ENCODE data around the gene RNF212B. TPM values are rescaled to one million over a fixed set of nuclear protein-coding genes. Genes with fewer than 3 reads are reported as not detected.

The RNF212B gene
- total RNA-seq, 6 experiments from 2014 or later = 0.49 TPM; not detected in 5

DNA sequence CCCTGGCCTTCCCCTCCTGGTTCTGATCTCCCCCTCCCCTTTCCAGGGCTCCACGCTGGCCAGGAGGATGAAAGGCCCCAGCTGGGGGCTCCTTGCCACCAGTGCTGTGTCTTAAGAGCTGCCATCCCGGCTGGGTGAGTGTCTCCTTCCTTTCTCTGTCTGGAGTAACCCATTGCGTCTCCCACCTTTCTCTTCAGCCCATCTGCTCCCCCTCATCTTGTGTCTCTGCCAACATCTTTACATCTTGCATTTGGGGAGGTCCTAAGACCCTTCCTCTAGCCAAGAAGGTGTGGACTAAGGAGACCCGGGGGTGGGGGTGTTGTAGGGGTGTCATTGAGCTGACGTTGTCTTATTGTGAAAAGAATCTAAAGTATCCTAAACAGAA lies 69.4 kb downstream of the RNF212B start:
- H3K36me3 ChIP-seq = peaks cover 0 to 15% (median 3%) of the 10 kb centered on the region in 4 donors
- no peak for ATAC-seq
- TF ChIP-seq, protein P1, sequence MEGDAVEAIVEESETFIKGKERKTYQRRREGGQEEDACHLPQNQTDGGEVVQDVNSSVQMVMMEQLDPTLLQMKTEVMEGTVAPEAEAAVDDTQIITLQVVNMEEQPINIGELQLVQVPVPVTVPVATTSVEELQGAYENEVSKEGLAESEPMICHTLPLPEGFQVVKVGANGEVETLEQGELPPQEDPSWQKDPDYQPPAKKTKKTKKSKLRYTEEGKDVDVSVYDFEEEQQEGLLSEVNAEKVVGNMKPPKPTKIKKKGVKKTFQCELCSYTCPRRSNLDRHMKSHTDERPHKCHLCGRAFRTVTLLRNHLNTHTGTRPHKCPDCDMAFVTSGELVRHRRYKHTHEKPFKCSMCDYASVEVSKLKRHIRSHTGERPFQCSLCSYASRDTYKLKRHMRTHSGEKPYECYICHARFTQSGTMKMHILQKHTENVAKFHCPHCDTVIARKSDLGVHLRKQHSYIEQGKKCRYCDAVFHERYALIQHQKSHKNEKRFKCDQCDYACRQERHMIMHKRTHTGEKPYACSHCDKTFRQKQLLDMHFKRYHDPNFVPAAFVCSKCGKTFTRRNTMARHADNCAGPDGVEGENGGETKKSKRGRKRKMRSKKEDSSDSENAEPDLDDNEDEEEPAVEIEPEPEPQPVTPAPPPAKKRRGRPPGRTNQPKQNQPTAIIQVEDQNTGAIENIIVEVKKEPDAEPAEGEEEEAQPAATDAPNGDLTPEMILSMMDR (IDR thresholded peaks at IDR 0.05) = no peak
- TF ChIP-seq POLR2A (IDR thresholded peaks at IDR 0.05) = no peak
- WGBS (ENCODE audit: insufficient coverage, low coverage, low lambda C conversion rate, missing lambda C conversion rate) = 3% methylated on average over 5 of the region's 5 CpGs
- intact Hi-C loops (cut with DNase I) = no loop called here
- no peak for DNase-seq
- H3K4me3 ChIP-seq = peak overlapping the region; percentile 82 to 87 (median 87)
- no peaks in the 10 kb centered on the region for H3K27me3 ChIP-seq
- peaks cover 0 to 20% (median 10%) of the 10 kb centered on the region in 4 donors for H3K4me1 ChIP-seq
- H3K9me3 ChIP-seq = no peaks in the 10 kb centered on the region
- peak overlapping the region; percentile 69 to 89 (median 88) for H3K27ac ChIP-seq

DNA sequence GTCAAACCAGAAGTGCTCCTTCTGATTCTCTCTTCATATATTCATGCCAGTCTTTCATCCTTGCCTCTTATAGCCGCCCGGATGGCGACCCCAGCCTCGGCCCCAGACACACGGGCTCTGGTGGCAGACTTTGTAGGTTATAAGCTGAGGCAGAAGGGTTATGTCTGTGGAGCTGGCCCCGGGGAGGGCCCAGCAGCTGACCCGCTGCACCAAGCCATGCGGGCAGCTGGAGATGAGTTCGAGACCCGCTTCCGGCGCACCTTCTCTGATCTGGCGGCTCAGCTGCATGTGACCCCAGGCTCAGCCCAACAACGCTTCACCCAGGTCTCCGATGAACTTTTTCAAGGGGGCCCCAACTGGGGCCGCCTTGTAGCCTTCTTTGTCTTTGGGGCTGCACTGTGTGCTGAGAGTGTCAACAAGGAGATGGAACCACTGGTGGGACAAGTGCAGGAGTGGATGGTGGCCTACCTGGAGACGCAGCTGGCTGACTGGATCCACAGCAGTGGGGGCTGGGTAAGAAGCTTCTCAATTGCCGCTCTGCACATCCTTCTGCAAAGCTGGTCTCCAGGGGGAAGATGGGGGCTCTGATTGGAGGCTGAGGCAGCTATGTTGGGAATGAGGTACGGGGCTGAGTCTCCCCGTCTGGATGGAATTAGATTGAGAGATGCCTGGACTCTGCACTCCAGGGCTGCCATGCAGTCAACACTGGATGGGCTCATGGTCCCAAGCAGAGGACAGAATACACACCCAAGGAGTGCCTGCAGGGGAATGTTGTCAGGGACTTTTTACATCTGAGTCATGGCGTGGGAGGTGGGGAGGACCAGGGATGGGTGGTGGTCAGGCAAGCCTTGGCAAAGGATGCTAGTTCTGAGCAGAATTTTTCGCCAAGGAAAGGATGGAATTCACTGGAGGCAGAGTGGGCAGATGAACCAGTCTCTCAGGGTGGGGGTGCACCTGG lies 70.2 kb downstream of the RNF212B start:
- Histone ChIP-seq H3K9me3 (no peaks in the 10 kb centered on the region), H3K27me3 (no peaks in the 10 kb centered on the region), H3K4me1 (peaks cover 0 to 20% (median 10%) of the 10 kb centered on the region in 4 donors), H3K4me3 (peak overlapping the region in 2 of 3 donors; percentile 87), H3K36me3 (peaks cover 0 to 15% (median 3%) of the 10 kb centered on the region in 4 donors), H3K27ac (peak overlapping the region in 1 of 3 donors; percentile 88)
- no peak for ATAC-seq
- DNase-seq = peak in 1 of 3 donors; percentile 44
- TF ChIP-seq POLR2A (IDR thresholded peaks at IDR 0.05) = no peak
- TF ChIP-seq, protein P1 (IDR thresholded peaks at IDR 0.05) = no peak
- intact Hi-C loops (cut with DNase I) = no loop called here
- WGBS (ENCODE audit: insufficient coverage, low coverage, low lambda C conversion rate, missing lambda C conversion rate) = 95% methylated on average over 13 of the region's 22 CpGs

DNA sequence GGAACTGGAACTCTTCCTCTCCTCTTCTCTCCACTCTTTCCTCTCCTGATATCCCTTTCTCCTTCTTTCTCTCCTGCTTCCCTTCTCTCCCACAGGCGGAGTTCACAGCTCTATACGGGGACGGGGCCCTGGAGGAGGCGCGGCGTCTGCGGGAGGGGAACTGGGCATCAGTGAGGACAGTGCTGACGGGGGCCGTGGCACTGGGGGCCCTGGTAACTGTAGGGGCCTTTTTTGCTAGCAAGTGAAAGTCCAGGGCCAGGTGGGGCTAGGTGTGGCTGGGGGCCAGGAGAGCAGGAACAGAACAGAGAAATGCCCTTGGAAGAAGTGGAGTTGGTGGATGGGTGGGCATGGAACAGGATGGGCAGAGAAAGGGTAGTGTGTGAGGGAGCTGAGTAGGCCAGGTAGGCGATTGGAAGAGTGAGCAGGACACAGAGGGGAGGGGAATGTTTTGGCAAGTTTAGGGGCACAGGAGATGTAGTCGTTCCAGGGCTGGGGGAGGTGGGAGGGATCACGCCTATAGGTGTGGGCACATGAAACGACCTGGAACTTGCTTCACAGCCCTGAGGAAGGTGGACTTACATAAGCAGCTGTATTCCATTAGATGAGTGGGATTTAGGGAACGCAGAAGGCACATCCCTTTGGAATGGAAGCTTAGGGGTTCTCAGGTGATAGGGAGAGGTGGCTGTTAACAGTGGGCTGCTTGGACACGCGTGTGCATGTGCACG lies 71.1 kb downstream of the RNF212B start:
- H3K9me3 ChIP-seq = no peaks in the 10 kb centered on the region
- H3K27ac ChIP-seq = no peak overlapping the region
- no peak overlapping the region for H3K4me3 ChIP-seq
- H3K27me3 ChIP-seq = no peaks in the 10 kb centered on the region
- intact Hi-C loops (cut with DNase I) = no loop called here
- peak in 1 of 3 donors; percentile 47 for DNase-seq
- WGBS (ENCODE audit: insufficient coverage, low coverage, low lambda C conversion rate, missing lambda C conversion rate) = 76% methylated on average over 6 of the region's 17 CpGs
- TF ChIP-seq POLR2A (IDR thresholded peaks at IDR 0.05) = no peak
- TF ChIP-seq, protein P1 (IDR thresholded peaks at IDR 0.05) = no peak
- peaks cover 0 to 20% (median 10%) of the 10 kb centered on the region in 4 donors for H3K4me1 ChIP-seq
- no peak for ATAC-seq
- H3K36me3 ChIP-seq = peaks cover 0 to 15% (median 3%) of the 10 kb centered on the region in 4 donors

DNA sequence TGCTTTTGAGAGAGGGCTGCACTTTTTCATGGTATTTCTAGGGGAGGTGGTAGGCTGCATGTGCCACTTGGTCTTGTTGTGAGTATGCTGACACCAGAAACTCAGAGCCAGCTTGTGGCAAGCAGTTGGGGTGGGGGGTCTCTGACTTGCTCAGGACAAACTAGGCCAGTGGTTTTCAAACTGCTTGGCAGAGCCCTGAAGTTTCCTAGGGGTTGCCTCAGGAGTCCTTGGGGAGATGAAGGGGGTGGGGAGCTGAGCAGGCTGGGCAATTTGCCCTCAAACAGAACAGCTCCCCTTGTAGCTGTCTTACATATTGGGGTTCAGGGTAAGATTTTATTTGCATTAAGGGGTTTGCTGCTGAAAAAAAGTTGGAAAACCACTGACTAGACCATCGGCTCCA lies 72.8 kb downstream of the RNF212B start:
- no peaks in the 10 kb centered on the region for H3K27me3 ChIP-seq
- DNase-seq = peak in 1 of 3 donors; percentile 31
- no peak overlapping the region for H3K4me3 ChIP-seq
- H3K27ac ChIP-seq = no peak overlapping the region
- WGBS (ENCODE audit: insufficient coverage, low coverage, low lambda C conversion rate, missing lambda C conversion rate) = no CpG with 5 or more reads among the region's 1 CpG
- intact Hi-C loops (cut with DNase I) = no loop called here
- TF ChIP-seq, protein P1 (IDR thresholded peaks at IDR 0.05) = no peak
- no peak for TF ChIP-seq POLR2A (IDR thresholded peaks at IDR 0.05)
- H3K9me3 ChIP-seq = no peaks in the 10 kb centered on the region
- H3K36me3 ChIP-seq = peaks cover 0 to 15% (median 3%) of the 10 kb centered on the region in 4 donors
- no peak for ATAC-seq
- peaks cover 0 to 20% (median 9%) of the 10 kb centered on the region in 4 donors for H3K4me1 ChIP-seq
